H9 (cell line): Measurements from ENCODE around the gene TCEAL6. TPM values are rescaled to one million over a fixed set of nuclear protein-coding genes. Genes with fewer than 3 reads are reported as not detected.

Experiments used
- DNase-seq: peaks from one replicate; pipeline ENCODE4 v3.0.0-alpha.2; 2017
- H2AFZ ChIP-seq: one replicate; pipeline ENCODE4 v1.6.1; 2013; ENCODE audit warnings: mild to moderate bottlenecking, low read length, control low read depth, moderate library complexity
- H2AK5ac ChIP-seq: 2 replicates; pipeline ENCODE4 v1.6.1; 2013; ENCODE audit warnings: low read length, control low read depth, mixed read lengths; ENCODE audit not compliant: insufficient read length
- H2BK120ac ChIP-seq: one replicate; pipeline ENCODE4 v1.6.1; 2013; ENCODE audit warnings: low read depth, mild to moderate bottlenecking, low read length, control low read depth, inconsistent platforms; ENCODE audit not compliant: poor library complexity, severe bottlenecking
- H2BK12ac ChIP-seq: 2 replicates; pipeline ENCODE4 v1.6.1; 2013; ENCODE audit warnings: low read length, control low read depth, mixed read lengths, low read depth; ENCODE audit not compliant: insufficient read length
- H2BK15ac ChIP-seq: 2 replicates; pipeline ENCODE4 v1.6.1; 2013; ENCODE audit warnings: low read depth, low read length, control low read depth
- H2BK20ac ChIP-seq: one replicate; pipeline ENCODE4 v1.6.1; 2013; ENCODE audit warnings: low read depth, mild to moderate bottlenecking, low read length, control low read depth, inconsistent platforms; ENCODE audit not compliant: poor library complexity, severe bottlenecking
- H2BK5ac ChIP-seq: 2 replicates; pipeline ENCODE4 v1.6.1; 2013; ENCODE audit warnings: low read length, control low read depth, mixed read lengths; ENCODE audit not compliant: insufficient read length
- H3K14ac ChIP-seq: 2 replicates; pipeline ENCODE4 v1.6.1; 2013; ENCODE audit warnings: low read length, control low read depth; ENCODE audit not compliant: insufficient read depth
- H3K18ac ChIP-seq: 2 replicates; pipeline ENCODE4 v1.6.1; 2013; ENCODE audit warnings: low read depth, mild to moderate bottlenecking, mixed read lengths, low read length, control low read depth; ENCODE audit not compliant: insufficient read length
- H3K23ac ChIP-seq: 2 replicates; pipeline ENCODE4 v1.6.1; 2013; ENCODE audit warnings: low read length, control low read depth, mixed read lengths, low read depth; ENCODE audit not compliant: insufficient read length
- H3K23me2 ChIP-seq: 2 replicates; pipeline ENCODE4 v1.6.1; 2013; ENCODE audit warnings: low read depth, mild to moderate bottlenecking, mixed read lengths, low read length, control low read depth; ENCODE audit not compliant: insufficient read length, poor library complexity, severe bottlenecking
- H3K27ac ChIP-seq: 2 replicates; pipeline ENCODE4 v1.5.1; 2013; ENCODE audit warnings: low read length, control low read depth, mixed read lengths, low read depth; ENCODE audit not compliant: insufficient read length
- H3K27me3 ChIP-seq: 2 replicates; pipeline ENCODE4 v1.6.1; 2013; ENCODE audit warnings: low read length, control low read depth, inconsistent platforms; ENCODE audit not compliant: insufficient read depth
- H3K4ac ChIP-seq: 2 replicates; pipeline ENCODE4 v1.6.1; 2013; ENCODE audit warnings: low read depth, mild to moderate bottlenecking, control low read depth, inconsistent platforms, low read length, moderate library complexity
- H3K4me1 ChIP-seq: 2 replicates; pipeline ENCODE4 v1.6.1; 2013; ENCODE audit warnings: low read length, control low read depth, inconsistent platforms; ENCODE audit not compliant: insufficient read depth
- H3K4me2 ChIP-seq: 2 replicates; pipeline ENCODE4 v1.6.1; 2013; ENCODE audit warnings: low read length, control low read depth, mixed read lengths; ENCODE audit not compliant: insufficient read length, insufficient read depth
- H3K56ac ChIP-seq: 2 replicates; pipeline ENCODE4 v1.6.1; 2013; ENCODE audit warnings: low read depth, mild to moderate bottlenecking, mixed read lengths, low read length, control low read depth; ENCODE audit not compliant: insufficient read length
- H3K79me1 ChIP-seq: 2 replicates; pipeline ENCODE4 v1.6.1; 2013; ENCODE audit warnings: low read depth, mild to moderate bottlenecking, moderate library complexity, low read length, control low read depth, inconsistent platforms; ENCODE audit not compliant: insufficient read depth, poor library complexity, severe bottlenecking
- H3K79me2 ChIP-seq: 2 replicates; pipeline ENCODE4 v1.6.1; 2013; ENCODE audit warnings: low read length, control low read depth, inconsistent platforms; ENCODE audit not compliant: insufficient read depth
- H3K9ac ChIP-seq: 2 replicates; pipeline ENCODE4 v1.6.1; 2013; ENCODE audit warnings: low read length, control low read depth, mixed read lengths; ENCODE audit not compliant: insufficient read length; ENCODE audit errors: extremely low read depth
- H3K9me3 ChIP-seq: one replicate; pipeline ENCODE4 v1.6.1; 2013; ENCODE audit warnings: low read depth, low read length, inconsistent platforms; ENCODE audit not compliant: control insufficient read depth
- H3T11ph ChIP-seq: one replicate; pipeline ENCODE4 v1.6.1; 2013; ENCODE audit warnings: mild to moderate bottlenecking, low read length, control low read depth, inconsistent platforms
- H4K20me1 ChIP-seq: one replicate; pipeline ENCODE4 v1.6.1; 2013; ENCODE audit not compliant: control insufficient read depth, insufficient read length, insufficient read depth
- H4K5ac ChIP-seq: 2 replicates; pipeline ENCODE4 v1.6.1; 2013; ENCODE audit warnings: low read depth, mild to moderate bottlenecking, mixed read lengths, low read length, control low read depth; ENCODE audit not compliant: insufficient read length
- H4K8ac ChIP-seq: replicated peaks from 2 replicates; pipeline ENCODE4 v1.6.1; 2013; ENCODE audit warnings: low read length, control low read depth, mixed read lengths, low read depth; ENCODE audit not compliant: insufficient read length
- H4K91ac ChIP-seq: 2 replicates; pipeline ENCODE4 v1.6.1; 2013; ENCODE audit warnings: low read depth, mild to moderate bottlenecking, moderate library complexity, mixed read lengths, low read length, control low read depth; ENCODE audit not compliant: insufficient read length
- H3K27ac Mint-ChIP-seq, 3 experiments: 2 replicates in 2 of 3; 3 replicates in 1 of 3; pipeline ENCODE4 v1.8.0; 2020 to 2021; ENCODE audit warnings: mixed read lengths in 3 of 3, mild to moderate bottlenecking in 1 of 3, moderate library complexity in 1 of 3
- H3K27me3 Mint-ChIP-seq: 2 replicates; pipeline ENCODE4 v1.8.0; 2021; ENCODE audit warnings: low read depth, mild to moderate bottlenecking, moderate library complexity, mixed read lengths
- H3K36me3 Mint-ChIP-seq, 3 experiments: 2 replicates in 2 of 3; 3 replicates in 1 of 3; pipeline ENCODE4 v1.8.0; 2020 to 2021; ENCODE audit warnings: low read depth in 3 of 3, mixed read lengths in 3 of 3; ENCODE audit not compliant: insufficient read depth in 1 of 3
- H3K4me1 Mint-ChIP-seq, 2 experiments: 2 replicates each; pipeline ENCODE4 v1.8.0; 2020; ENCODE audit warnings: mixed read lengths in 2 of 2
- H3K4me3 Mint-ChIP-seq, 2 experiments: 2 replicates in 1 of 2; 3 replicates in 1 of 2; pipeline ENCODE4 v1.8.0; 2020 to 2021; ENCODE audit warnings: mild to moderate bottlenecking in 2 of 2, mixed read lengths in 2 of 2, moderate library complexity in 1 of 2
- H3K9me3 Mint-ChIP-seq, 2 experiments: 2 replicates in 1 of 2; 3 replicates in 1 of 2; pipeline ENCODE4 v1.8.0; 2020; ENCODE audit warnings: mild to moderate bottlenecking in 2 of 2, mixed read lengths in 2 of 2, moderate library complexity in 1 of 2
- CTCF ChIP-seq: fragments of 200-600 bp; sonication (generic); conservative IDR thresholded peaks from 3 replicates; pipeline ENCODE4 v1.8.0; 2021; ENCODE audit warnings: antibody characterized with exemption, mild to moderate bottlenecking
- WGBS: extraction: QIAGEN DNeasy Blood & Tissue Kit; methylation state at CpG from one replicate; pipeline ENCODE4 v1.1.7; 2013; ENCODE audit warnings: missing lambda C conversion rate, low lambda C conversion rate, mixed read lengths; ENCODE audit not compliant: insufficient read length; ENCODE audit errors: extremely low coverage; 5-methylcytosine and 5-hydroxymethylcytosine counted together
- total RNA-seq: library from RNA; stranded (reverse); gene quantifications from 2 replicates; pipeline ENCODE4 v1.2.1, GENCODE V29; 2021

The TCEAL6 gene
- total RNA-seq, 1 experiment from 2014 or later: not detected

GRCh38 chrX:102155806-102156179, 13.5 kb upstream of the TCEAL6 start, which contains the start of gene BEX5:
Gene BEX5 (minus strand): TSS chrX:102155977. CDS start chrX:102154265, 1,712 bp downstream.
- H3K79me1 ChIP-seq: no peaks in the 10 kb centered on the region

More at GRCh38 chrX:102155806-102156179, 13.5 kb upstream of the TCEAL6 start, which contains the start of gene BEX5:
- Histone ChIP-seq H3K18ac (no peak within 1 kb of the TSS), H4K20me1 (no peaks in the 10 kb centered on the region), H3K27ac (no peak within 1 kb of the TSS), H4K5ac (no peak within 1 kb of the TSS), H2BK5ac (no peak within 1 kb of the TSS), H3K4me1 (no peaks in the 10 kb centered on the region), H3K9ac (peak within 1 kb of the TSS; percentile 26), H3K56ac (no peak within 1 kb of the TSS), H4K8ac (no peak within 1 kb of the TSS), H2BK20ac (no peak within 1 kb of the TSS), H3K27me3 (no peaks in the 10 kb centered on the region), H3K4ac (no peak within 1 kb of the TSS), H2BK12ac (no peak within 1 kb of the TSS), H2AK5ac (no peak within 1 kb of the TSS), H3K4me2 (peak within 1 kb of the TSS; percentile 92), H3T11ph (no peak within 1 kb of the TSS), H2BK15ac (no peak within 1 kb of the TSS), H2BK120ac (no peak within 1 kb of the TSS), H3K79me2 (no peaks in the 10 kb centered on the region), H3K23ac (no peak within 1 kb of the TSS), H2AFZ (no peak within 1 kb of the TSS), H4K91ac (no peak within 1 kb of the TSS), H3K14ac (no peak within 1 kb of the TSS), H3K9me3 (peaks cover 19% of the 10 kb centered on the region), H3K23me2 (peaks cover 5% of the 10 kb centered on the region)
- Mint-ChIP-seq H3K4me1 (peaks cover 7 to 9% of the 10 kb centered on the region in 2 experiments), H3K27ac (peak within 1 kb of the TSS; percentile 72 to 96 (median 92); a peak in 4 of 7 replicates), H3K36me3 (peaks cover 0 to 5% (median 0%) of the 10 kb centered on the region in 3 experiments; a peak in 4 of 7 replicates), H3K4me3 (peak within 1 kb of the TSS; percentile 91 to 97), H3K9me3 (peaks cover 63 to 69% of the 10 kb centered on the region in 2 experiments), H3K27me3 (peaks cover 5% of the 10 kb centered on the region)
- DNase-seq: peak; percentile 87
- WGBS: no CpG with 5 or more reads among the region's 15 CpGs
- no peak for TF ChIP-seq CTCF
